ENCODE data around the gene CD83. TPM values are rescaled to one million over a fixed set of nuclear protein-coding genes. Genes with fewer than 3 reads are reported as not detected.
"Not testable (repeated sequence)": the region's sequence is repeated elsewhere in the genome, so short reads cannot be mapped to it uniquely, and the experiment has no call there.

The CD83 gene
- total RNA-seq, 1 donor from 2014 or later: 1.3 TPM

GRCh38 chr6:14141351-14142062, 23.9 kb downstream of the CD83 start:
- ATAC-seq (no peak), DNase-seq (ENCODE audit: missing footprints) (no peak)
- intact Hi-C loops (cut with DNase I): no loop called here

GRCh38 chr6:14142063-14142450, 24.5 kb downstream of the CD83 start:
- no peak for DNase-seq (ENCODE audit: missing footprints)
- intact Hi-C loops (cut with DNase I): no loop called here
- no peak for ATAC-seq

GRCh38 chr6:14142511-14143223, 25.1 kb downstream of the CD83 start:
- ATAC-seq (peak; percentile 32), DNase-seq (ENCODE audit: missing footprints) (no peak)
- intact Hi-C loops (cut with DNase I): no loop called here

GRCh38 chr6:14143305-14143704, 25.7 kb downstream of the CD83 start:
- DNase-seq (ENCODE audit: missing footprints) (no peak), ATAC-seq (no peak)
- intact Hi-C loops (cut with DNase I): no loop called here

- ATAC-seq (peak; percentile 69), DNase-seq (ENCODE audit: missing footprints) (peak; percentile 81)
- intact Hi-C loops (cut with DNase I): loop anchor here (2.0 kb wide), 1 partner anchor 236 kb away; no protein-coding TSS in a partner anchor
Observed at GRCh38 chr6:14144678-14145113, 27.1 kb downstream of the CD83 start.

GRCh38 chr6:14146506-14147096, 29.0 kb downstream of the CD83 start:
- intact Hi-C loops (cut with DNase I): no loop called here
- ATAC-seq (no peak), DNase-seq (ENCODE audit: missing footprints) (no peak)

GRCh38 chr6:14147891-14148290, 30.3 kb downstream of the CD83 start:
- DNase-seq (ENCODE audit: missing footprints): no peak
- intact Hi-C loops (cut with DNase I): no loop called here
- ATAC-seq: no peak

GRCh38 chr6:14148471-14148870, 30.9 kb downstream of the CD83 start:
- intact Hi-C loops (cut with DNase I): no loop called here
- ATAC-seq (no peak), DNase-seq (ENCODE audit: missing footprints) (no peak)

GRCh38 chr6:14149053-14149738, 31.6 kb downstream of the CD83 start:
- DNase-seq (ENCODE audit: missing footprints) (no peak), ATAC-seq (no peak)
- intact Hi-C loops (cut with DNase I): no loop called here

GRCh38 chr6:14149739-14150130, 32.2 kb downstream of the CD83 start:
- ATAC-seq: no peak
- intact Hi-C loops (cut with DNase I): no loop called here

GRCh38 chr6:14151300-14151699, 33.7 kb downstream of the CD83 start:
- intact Hi-C loops (cut with DNase I); ATAC-seq; DNase-seq (ENCODE audit: missing footprints): not testable (repeated sequence)

More at GRCh38 chr6:14149739-14150130, 32.2 kb downstream of the CD83 start:
- DNase-seq (ENCODE audit: missing footprints): no peak

GRCh38 chr6:14151773-14152172, 34.2 kb downstream of the CD83 start:
- ATAC-seq (no peak), DNase-seq (ENCODE audit: missing footprints) (no peak)
- intact Hi-C loops (cut with DNase I): no loop called here

GRCh38 chr6:14153228-14153627, 35.7 kb downstream of the CD83 start:
- no peak for ATAC-seq
- DNase-seq (ENCODE audit: missing footprints): no peak
- intact Hi-C loops (cut with DNase I): no loop called here

GRCh38 chr6:14159090-14159489, 41.5 kb downstream of the CD83 start:
- ATAC-seq: no peak
- DNase-seq (ENCODE audit: missing footprints): no peak
- intact Hi-C loops (cut with DNase I): no loop called here

- DNase-seq (ENCODE audit: missing footprints): no peak
- ATAC-seq: no peak
- intact Hi-C loops (cut with DNase I): no loop called here
Observed at GRCh38 chr6:14162826-14163225, 45.3 kb downstream of the CD83 start.

- DNase-seq (ENCODE audit: missing footprints) (no peak), ATAC-seq (no peak)
- intact Hi-C loops (cut with DNase I): no loop called here
Observed at GRCh38 chr6:14165091-14165490, 47.5 kb downstream of the CD83 start.

GRCh38 chr6:14166839-14167238, 49.3 kb downstream of the CD83 start:
- intact Hi-C loops (cut with DNase I): no loop called here
- DNase-seq (ENCODE audit: missing footprints) (no peak), ATAC-seq (no peak)

- intact Hi-C loops (cut with DNase I): no loop called here
- no peak for DNase-seq (ENCODE audit: missing footprints)
- no peak for ATAC-seq
Observed at GRCh38 chr6:14170128-14170527, 52.6 kb downstream of the CD83 start.

- DNase-seq (ENCODE audit: missing footprints) (no peak), ATAC-seq (no peak)
- intact Hi-C loops (cut with DNase I): no loop called here
Observed at GRCh38 chr6:14172562-14172961, 55.0 kb downstream of the CD83 start.

All from Right ventricle myocardium inferior (tissue), 1 donor.